22Rv1 (cell line): ENCODE results near the gene PPP1R9B.

Experiments used
- H3K27ac ChIP-seq: fragments of 450-650 bp; 2 replicates; pipeline ENCODE4 v1.5.1; 2017
- CTCF ChIP-seq: fragments of 450-650 bp; IDR thresholded peaks from 2 replicates; pipeline ENCODE4 v1.5.1; 2017; ENCODE audit warnings: mild to moderate bottlenecking
- ZFX ChIP-seq: fragments of 450-650 bp; IDR thresholded peaks from 2 replicates; pipeline ENCODE4 v1.6.1; 2017; ENCODE audit warnings: antibody characterized with exemption, borderline replicate concordance

Gene PPP1R9B

GRCh38 chr17:50111673-50112655, 38.5 kb downstream of the PPP1R9B start:
- TF ChIP-seq CTCF (no peak), ZFX (no peak)
- peak overlapping the region; percentile 47 for H3K27ac ChIP-seq

DNA sequence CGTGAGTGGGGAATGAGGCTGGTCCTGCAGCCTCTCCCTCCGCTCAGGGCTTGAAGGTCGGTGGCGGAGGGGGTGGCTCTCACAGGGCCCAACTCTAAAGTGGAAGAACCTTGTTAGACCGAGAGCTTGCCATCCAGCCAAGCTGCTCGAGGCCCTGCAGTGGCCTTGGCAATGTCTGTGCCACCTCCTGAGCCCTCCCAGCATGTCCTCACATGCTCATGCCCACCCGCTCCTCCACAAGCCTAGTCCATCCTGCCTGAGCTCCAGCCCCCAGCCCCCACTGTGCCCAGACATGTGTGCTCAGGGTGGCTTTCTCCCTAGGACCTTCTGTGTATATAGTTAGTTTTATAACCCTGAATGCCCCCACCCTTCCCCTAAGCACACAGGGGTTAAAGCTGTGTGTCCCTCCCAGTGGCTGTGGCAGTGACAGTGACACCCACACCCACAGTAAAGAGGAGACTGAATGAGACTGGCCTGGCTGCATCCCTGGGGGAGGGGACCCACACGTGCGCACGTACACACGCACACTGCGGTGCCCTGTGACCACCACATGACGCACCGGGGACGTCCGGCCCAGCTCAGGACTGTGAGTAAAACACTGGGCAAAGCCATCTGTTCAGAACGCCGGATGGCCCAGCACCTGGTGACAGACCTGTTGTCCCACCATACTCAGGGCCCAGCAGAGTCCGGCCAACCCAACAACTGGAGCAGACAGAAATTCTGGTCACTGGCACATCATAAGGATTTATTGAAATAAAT, 39.7 kb downstream of the PPP1R9B start:
- H3K27ac ChIP-seq = peak overlapping the region; percentile 47
- no peak for TF ChIP-seq CTCF
- TF ChIP-seq ZFX = no peak

DNA sequence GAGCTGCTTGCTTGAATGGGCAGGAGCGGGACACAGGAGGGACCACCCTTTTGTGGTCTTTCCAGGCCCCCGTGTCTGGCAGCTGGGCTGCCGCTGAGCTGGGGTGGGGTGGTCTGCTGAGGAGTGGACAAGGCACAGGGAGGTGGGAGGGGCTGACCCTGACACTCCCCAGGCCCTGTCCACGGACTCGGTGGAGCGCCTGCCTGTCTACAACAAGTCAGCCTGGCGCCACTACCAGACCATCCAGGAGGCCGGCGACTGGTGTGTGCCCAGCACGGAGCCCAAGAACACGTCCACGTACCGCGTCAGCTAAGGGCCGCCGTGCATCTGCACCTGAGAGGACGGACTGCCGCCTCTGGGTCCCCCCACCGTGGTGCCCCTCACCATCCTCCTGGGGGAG, 40.7 kb downstream of the PPP1R9B start:
- TF ChIP-seq CTCF (no peak), ZFX (no peak)

GRCh38 chr17:50109207-50109606, 41.3 kb downstream of the PPP1R9B start:
- TF ChIP-seq ZFX (no peak), CTCF (no peak)
- no peak overlapping the region for H3K27ac ChIP-seq

More for the DNA sequence above, 40.7 kb downstream of the PPP1R9B start:
- H3K27ac ChIP-seq = no peak overlapping the region

DNA sequence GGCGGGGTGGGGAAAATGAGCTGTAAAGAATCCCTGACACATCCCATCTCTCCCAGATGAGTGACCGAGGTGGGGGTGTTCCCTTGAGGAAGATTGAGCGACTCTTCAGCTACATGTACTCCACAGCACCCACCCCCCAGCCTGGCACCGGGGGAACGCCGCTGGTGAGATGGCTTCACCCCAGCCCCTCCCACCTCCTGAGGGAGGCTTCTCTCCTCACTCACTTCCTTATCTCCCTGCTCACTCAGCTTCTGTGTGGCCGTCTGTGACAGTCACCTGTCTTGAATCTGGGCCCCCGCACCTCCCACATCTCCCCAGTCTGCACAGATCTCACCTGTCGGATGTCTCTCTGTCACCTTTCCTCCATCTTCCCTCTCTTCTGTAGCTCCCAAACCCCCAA, 41.9 kb downstream of the PPP1R9B start:
- H3K27ac ChIP-seq = no peak overlapping the region
- TF ChIP-seq CTCF = no peak
- no peak for TF ChIP-seq ZFX

GRCh38 chr17:50107790-50108414, 42.6 kb downstream of the PPP1R9B start:
- TF ChIP-seq ZFX (no peak), CTCF (no peak)
- no peak overlapping the region for H3K27ac ChIP-seq
